BLaER1 (cell line): Measurements from ENCODE around the gene CELSR3.

Experiments
- H3K27ac ChIP-seq: shearing (Covaris generic); formaldehyde crosslinking; 2 replicates; pipeline ENCODE4 v1.8.1; 2022
- H3K27me3 ChIP-seq: shearing (Covaris generic); formaldehyde crosslinking; 2 replicates; pipeline ENCODE4 v1.8.1; 2022
- H3K36me3 ChIP-seq: shearing (Covaris generic); formaldehyde crosslinking; 2 replicates; pipeline ENCODE4 v1.8.1; 2022
- H3K4me1 ChIP-seq: shearing (Covaris generic); formaldehyde crosslinking; 2 replicates; pipeline ENCODE4 v1.8.1; 2022
- H3K4me2 ChIP-seq: shearing (Covaris generic); formaldehyde crosslinking; 2 replicates; pipeline ENCODE4 v1.8.1; 2022
- H3K4me3 ChIP-seq: shearing (Covaris generic); formaldehyde crosslinking; 2 replicates; pipeline ENCODE4 v1.8.1; 2022
- H3K9ac ChIP-seq: shearing (Covaris generic); formaldehyde crosslinking; 2 replicates; pipeline ENCODE4 v1.8.1; 2022
- H3K9me3 ChIP-seq: shearing (Covaris generic); formaldehyde crosslinking; 2 replicates; pipeline ENCODE4 v1.8.1; 2022
- H4K20me1 ChIP-seq: shearing (Covaris generic); formaldehyde crosslinking; 2 replicates; pipeline ENCODE4 v1.8.1; 2022
- Cebpa-rat ChIP-seq: shearing (Covaris generic); IDR thresholded peaks from 2 replicates; pipeline ENCODE4 v1.8.1; 2022

The CELSR3 gene

DNA sequence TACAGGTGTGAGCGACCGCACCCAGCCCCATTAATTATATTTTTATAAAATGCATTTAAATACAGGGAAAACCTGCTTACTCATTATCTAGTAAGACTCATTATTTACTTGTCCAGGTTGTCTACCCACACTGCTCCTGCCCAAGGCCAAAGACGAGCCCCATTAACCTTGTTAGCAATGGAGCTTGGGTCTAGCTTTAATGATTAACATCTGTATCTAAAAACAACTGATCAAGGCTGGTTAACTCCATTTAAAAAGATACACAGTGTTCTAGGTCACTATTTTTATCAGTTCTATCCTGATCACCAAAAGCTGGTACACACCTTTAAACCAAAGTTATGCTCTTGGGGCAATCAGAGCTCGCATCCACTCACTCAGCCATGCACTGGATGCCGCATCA lies 33.5 kb upstream of the CELSR3 start:
- Histone ChIP-seq H3K9me3 (no peaks in the 10 kb centered on the region), H3K27me3 (no peaks in the 10 kb centered on the region), H3K36me3 (peaks cover 99% of the 10 kb centered on the region), H3K4me3 (no peak overlapping the region), H4K20me1 (peaks cover 100% of the 10 kb centered on the region), H3K27ac (no peak overlapping the region), H3K4me1 (no peaks in the 10 kb centered on the region), H3K9ac (no peak overlapping the region), H3K4me2 (no peak overlapping the region)
- no peak for TF ChIP-seq Cebpa-rat

DNA sequence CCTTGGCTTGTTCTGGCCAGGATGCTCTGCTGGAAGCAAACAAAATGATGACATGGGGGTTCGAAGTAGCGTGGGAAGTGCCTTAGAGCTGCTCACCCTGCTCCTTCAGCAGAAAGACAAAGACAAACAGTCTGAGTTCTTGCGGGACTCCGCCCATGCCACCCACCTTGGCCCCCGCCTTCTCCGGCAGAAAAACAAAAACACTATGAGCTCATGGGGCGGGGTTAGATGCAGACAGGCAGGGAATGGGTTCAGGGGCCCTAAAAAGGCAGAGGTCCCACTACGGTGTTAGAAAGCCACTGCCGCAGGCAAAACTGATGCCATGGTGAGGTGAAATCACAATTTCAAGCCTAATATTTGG lies 32.7 kb upstream of the CELSR3 start:
- Histone ChIP-seq H4K20me1 (peaks cover 100% of the 10 kb centered on the region), H3K4me1 (no peaks in the 10 kb centered on the region), H3K9me3 (no peaks in the 10 kb centered on the region), H3K4me2 (no peak overlapping the region), H3K9ac (no peak overlapping the region), H3K27me3 (no peaks in the 10 kb centered on the region), H3K27ac (no peak overlapping the region), H3K4me3 (no peak overlapping the region), H3K36me3 (peaks cover 99% of the 10 kb centered on the region)
- TF ChIP-seq Cebpa-rat, result no peak

DNA sequence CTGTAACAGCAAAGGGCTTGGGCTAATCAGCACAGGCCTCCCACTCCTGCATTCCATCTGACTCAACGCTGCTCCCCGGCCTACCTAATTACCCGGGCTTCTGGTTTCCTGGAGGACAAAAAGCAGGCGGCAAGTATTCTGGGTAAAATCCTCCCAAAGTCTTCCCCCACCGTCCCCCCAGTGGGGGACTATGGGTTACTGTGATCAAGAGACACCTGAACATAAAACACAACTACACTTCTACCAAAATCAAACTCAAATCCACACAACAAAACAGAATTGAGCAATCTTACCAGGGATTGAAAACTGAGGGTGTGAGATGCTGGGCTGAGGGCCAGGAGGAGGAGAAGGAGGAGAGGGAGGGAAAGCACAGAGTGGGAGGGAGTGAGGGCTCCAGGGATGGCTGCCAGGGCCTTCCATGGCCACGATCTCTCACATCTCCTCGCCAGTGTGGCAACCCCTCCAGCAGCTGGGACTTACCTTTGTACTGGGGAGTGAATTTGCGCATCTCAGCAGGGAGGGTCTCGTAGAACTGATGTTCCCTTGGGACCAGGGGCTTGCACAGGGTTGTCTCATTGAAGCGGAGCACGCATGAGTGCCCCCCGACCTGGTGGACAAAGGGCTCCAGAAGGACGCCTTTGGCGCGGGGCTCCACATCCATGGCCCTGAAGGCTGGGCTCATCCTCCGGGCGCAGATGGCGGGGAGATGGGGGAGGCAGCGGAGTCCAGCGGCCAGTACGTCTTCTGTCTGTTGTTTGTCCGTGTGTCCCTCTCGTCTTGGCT lies 32.1 kb upstream of the CELSR3 start:
- Histone ChIP-seq H3K9ac (no peak overlapping the region), H3K4me1 (no peaks in the 10 kb centered on the region), H4K20me1 (peaks cover 100% of the 10 kb centered on the region), H3K27me3 (no peaks in the 10 kb centered on the region), H3K4me3 (no peak overlapping the region), H3K36me3 (peaks cover 99% of the 10 kb centered on the region), H3K9me3 (no peaks in the 10 kb centered on the region), H3K4me2 (no peak overlapping the region), H3K27ac (no peak overlapping the region)
- no peak for TF ChIP-seq Cebpa-rat

DNA sequence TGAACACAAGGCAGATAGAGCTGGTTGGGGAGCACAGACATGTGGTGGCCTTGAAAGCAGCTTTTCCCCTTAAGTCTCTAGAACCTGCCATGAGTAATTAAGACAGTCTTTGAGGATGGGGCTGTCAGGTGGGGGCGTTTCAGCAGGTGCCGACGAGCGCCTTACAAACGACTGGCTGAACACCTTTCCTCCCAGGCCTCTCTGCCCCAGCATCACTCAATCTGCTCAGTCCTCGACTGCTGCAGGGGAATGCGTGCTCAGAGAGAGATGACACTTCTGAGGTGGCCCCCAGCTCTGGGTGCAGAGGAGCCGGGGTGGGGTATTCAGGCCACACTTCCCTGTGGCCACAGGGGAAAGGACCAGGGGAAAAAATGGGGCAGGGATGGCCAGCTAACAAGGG lies 31.1 kb upstream of the CELSR3 start:
- no peaks in the 10 kb centered on the region for H3K9me3 ChIP-seq
- no peak for TF ChIP-seq Cebpa-rat
- peaks cover 100% of the 10 kb centered on the region for H4K20me1 ChIP-seq
- no peaks in the 10 kb centered on the region for H3K27me3 ChIP-seq
- H3K9ac ChIP-seq, result no peak overlapping the region
- H3K36me3 ChIP-seq, result peaks cover 99% of the 10 kb centered on the region
- H3K27ac ChIP-seq, result no peak overlapping the region
- no peak overlapping the region for H3K4me3 ChIP-seq
- H3K4me2 ChIP-seq, result no peak overlapping the region
- peaks cover 2% of the 10 kb centered on the region for H3K4me1 ChIP-seq

DNA sequence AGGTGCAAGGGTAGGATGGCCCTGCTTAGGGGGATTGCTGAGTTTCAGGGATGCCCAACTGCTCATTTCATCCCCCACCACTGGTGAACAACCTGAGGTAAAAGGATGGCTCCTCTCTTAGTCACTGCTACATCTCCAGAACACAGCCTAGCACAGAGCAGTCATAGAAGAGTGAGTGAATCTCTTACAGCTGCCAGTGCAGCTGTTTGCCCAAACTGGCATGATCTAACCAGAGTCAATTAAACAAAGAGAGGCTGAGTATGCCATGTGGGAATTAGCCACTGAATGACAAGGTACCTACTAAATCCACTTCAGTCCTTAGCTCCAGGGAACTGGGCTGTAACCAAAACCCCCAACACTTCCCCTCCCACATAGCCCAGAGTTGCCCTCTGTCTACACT lies 29.9 kb upstream of the CELSR3 start:
- Histone ChIP-seq H3K4me2 (no peak overlapping the region), H3K36me3 (peaks cover 99% of the 10 kb centered on the region), H3K9ac (no peak overlapping the region), H3K27ac (no peak overlapping the region), H3K4me3 (no peak overlapping the region), H4K20me1 (peaks cover 100% of the 10 kb centered on the region), H3K9me3 (no peaks in the 10 kb centered on the region), H3K27me3 (no peaks in the 10 kb centered on the region), H3K4me1 (peaks cover 15% of the 10 kb centered on the region)
- TF ChIP-seq Cebpa-rat, result no peak

DNA sequence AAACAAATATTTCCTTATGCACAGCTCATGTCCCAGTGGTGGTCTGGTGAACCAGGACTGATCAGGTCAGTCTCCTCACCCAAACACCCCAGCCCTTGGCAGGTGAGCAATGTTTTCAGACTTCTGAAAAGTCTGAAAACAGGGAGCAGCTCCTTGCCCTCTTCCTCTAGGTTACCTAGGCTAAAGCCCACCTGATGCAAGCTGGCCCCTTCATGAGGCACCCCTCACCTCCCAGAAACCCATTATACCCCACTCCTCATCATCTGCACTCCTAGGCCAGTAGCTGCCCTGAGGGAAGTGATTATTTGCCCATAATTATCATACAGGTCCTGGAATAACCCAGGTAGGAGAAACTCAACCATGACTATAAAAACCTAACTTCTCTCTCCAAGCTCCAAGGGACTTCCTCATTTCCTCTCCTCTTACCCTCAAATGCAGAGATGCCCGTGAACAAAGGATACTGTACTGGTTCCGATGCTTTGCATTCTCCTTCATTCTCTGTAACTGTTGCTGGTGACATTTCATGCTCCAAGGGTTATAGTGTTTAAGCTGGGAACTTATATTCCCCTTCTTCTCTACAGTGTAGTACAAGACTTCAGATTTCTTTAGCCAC lies 28.3 kb upstream of the CELSR3 start:
- no peak overlapping the region for H3K9ac ChIP-seq
- no peak overlapping the region for H3K4me2 ChIP-seq
- H4K20me1 ChIP-seq, result peaks cover 100% of the 10 kb centered on the region
- H3K4me3 ChIP-seq, result no peak overlapping the region
- no peak overlapping the region for H3K27ac ChIP-seq
- H3K4me1 ChIP-seq, result peaks cover 31% of the 10 kb centered on the region
- no peaks in the 10 kb centered on the region for H3K27me3 ChIP-seq
- H3K36me3 ChIP-seq, result peaks cover 90% of the 10 kb centered on the region
- TF ChIP-seq Cebpa-rat, result no peak
- no peaks in the 10 kb centered on the region for H3K9me3 ChIP-seq

DNA sequence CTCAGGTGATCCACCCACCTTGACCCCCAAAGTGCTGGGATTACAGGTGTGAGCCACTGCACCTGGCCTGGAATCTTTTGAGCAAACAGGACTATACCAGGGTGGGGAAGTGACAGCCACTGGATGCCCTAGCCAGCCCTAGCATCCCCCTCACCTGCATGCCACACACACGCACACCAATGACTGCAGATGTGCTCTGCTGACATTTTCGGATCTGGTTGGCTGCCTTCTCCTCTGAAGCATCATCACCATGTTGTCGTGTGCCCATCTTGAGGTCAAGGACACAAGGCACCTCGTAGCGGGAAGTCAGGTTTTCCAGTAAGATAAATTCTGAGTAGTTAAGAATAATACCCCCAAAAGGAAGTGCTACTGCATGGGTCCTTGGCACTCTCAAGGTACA lies 26.7 kb upstream of the CELSR3 start:
- Histone ChIP-seq H3K36me3 (peaks cover 75% of the 10 kb centered on the region), H3K4me2 (no peak overlapping the region), H4K20me1 (peaks cover 88% of the 10 kb centered on the region), H3K9ac (no peak overlapping the region), H3K27me3 (no peaks in the 10 kb centered on the region), H3K4me3 (no peak overlapping the region), H3K27ac (no peak overlapping the region), H3K4me1 (peaks cover 37% of the 10 kb centered on the region), H3K9me3 (no peaks in the 10 kb centered on the region)
- TF ChIP-seq Cebpa-rat, result no peak

DNA sequence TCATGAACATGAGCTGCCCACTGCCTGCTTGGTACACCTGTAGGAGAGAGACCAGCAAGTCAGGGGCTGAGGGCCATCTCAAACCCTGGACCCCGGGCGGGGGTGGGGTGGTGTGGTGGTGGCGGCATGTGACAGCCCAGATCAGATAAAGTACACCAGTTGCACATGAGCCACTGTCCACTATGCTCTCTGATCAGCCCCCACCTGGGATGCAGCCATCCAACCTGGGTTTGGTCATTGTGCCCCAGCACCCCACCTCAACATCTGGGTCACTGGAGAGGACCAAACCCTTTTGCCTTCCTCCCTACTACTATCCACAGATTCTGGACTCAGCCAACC lies 26.0 kb upstream of the CELSR3 start:
- Histone ChIP-seq H3K27ac (no peak overlapping the region), H4K20me1 (peaks cover 87% of the 10 kb centered on the region), H3K4me3 (no peak overlapping the region), H3K9ac (no peak overlapping the region), H3K27me3 (no peaks in the 10 kb centered on the region), H3K4me2 (no peak overlapping the region), H3K4me1 (peaks cover 43% of the 10 kb centered on the region), H3K9me3 (no peaks in the 10 kb centered on the region), H3K36me3 (peaks cover 68% of the 10 kb centered on the region)
- TF ChIP-seq Cebpa-rat, result no peak

DNA sequence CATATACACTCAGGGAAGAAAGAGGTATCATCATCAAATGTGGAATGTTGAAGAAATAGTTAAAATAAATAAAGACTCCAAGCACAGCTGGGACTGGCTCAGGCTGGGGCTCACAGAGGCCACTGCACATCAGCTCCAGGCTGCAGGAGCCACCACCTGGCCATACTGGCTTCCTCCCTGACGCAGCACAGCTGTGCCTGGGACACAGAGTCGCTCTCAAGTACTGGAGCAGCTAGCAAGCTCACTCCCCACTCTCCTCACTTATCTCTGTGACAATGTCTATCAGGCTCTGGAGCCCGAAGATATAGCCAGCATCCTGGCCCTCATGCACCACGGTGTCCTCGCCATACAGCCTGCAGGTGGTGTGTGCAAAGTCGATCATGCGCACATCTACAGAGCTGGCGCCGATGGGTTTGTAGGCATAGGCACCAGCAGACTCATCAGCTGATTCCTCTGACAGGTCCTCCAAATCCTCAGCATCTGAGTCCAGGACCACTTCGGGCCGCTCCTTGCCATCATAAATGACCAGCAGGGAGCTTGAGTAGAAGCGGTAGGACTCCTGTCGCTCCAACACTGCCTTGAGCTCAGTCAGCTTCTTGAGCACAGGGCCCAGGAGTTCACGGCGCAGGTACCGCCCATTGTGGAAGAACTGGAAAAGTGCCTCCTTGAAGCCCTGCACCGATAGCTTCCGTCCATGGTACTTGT lies 25.5 kb upstream of the CELSR3 start:
- Histone ChIP-seq H4K20me1 (peaks cover 87% of the 10 kb centered on the region), H3K4me3 (no peak overlapping the region), H3K4me1 (peaks cover 48% of the 10 kb centered on the region), H3K36me3 (peaks cover 65% of the 10 kb centered on the region), H3K27ac (no peak overlapping the region), H3K4me2 (peak overlapping the region; percentile 97; the same call in 1 of the 2 replicates), H3K9me3 (no peaks in the 10 kb centered on the region), H3K27me3 (no peaks in the 10 kb centered on the region), H3K9ac (no peak overlapping the region)
- TF ChIP-seq Cebpa-rat, result no peak

DNA sequence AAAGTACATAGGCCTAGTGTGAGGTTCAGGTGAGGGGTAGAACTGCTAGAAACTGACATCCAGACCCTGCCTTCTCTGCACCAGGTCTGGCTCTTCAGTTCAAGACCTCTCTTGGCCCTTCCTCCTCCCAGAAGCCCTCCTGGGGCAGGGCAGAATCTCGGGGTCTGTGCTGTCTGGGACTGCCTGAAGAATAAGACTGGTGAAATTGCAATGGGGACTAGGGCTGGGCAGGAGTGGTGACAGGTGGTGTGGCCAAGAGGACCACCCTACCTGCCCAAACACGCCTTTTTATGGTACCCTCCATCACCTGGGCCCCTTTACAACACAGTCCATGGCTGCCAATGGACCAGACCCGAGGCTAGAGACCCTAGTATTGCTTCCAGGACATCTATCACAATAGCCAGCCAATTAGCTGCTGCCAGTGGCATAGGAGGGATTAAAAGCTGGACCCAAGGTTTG lies 24.6 kb upstream of the CELSR3 start:
- H3K4me3 ChIP-seq, result no peak overlapping the region
- peak overlapping the region; percentile 97 for H3K4me2 ChIP-seq
- H4K20me1 ChIP-seq, result peaks cover 82% of the 10 kb centered on the region
- peak overlapping the region; percentile 63 for H3K9ac ChIP-seq
- H3K27ac ChIP-seq, result no peak overlapping the region
- no peak for TF ChIP-seq Cebpa-rat
- no peaks in the 10 kb centered on the region for H3K9me3 ChIP-seq
- peaks cover 48% of the 10 kb centered on the region for H3K4me1 ChIP-seq
- no peaks in the 10 kb centered on the region for H3K27me3 ChIP-seq
- H3K36me3 ChIP-seq, result peaks cover 65% of the 10 kb centered on the region
